Measurements from ENCODE around the gene LMNTD2.

The LMNTD2 gene

GRCh38 chr11:541433-541885 lies 19.1 kb downstream of the LMNTD2 start:
- H3K4me1 ChIP-seq (ENCODE audit: control insufficient read depth in 1 of 2, insufficient read depth in 2 of 2, low read length in 2 of 2): peaks cover 13% of the 10 kb centered on the region in 2 experiments
- no peak overlapping the region for H2BK12ac ChIP-seq (ENCODE audit: low read length)
- no peak overlapping the region for H3K4me3 ChIP-seq (ENCODE audit: low read depth, low read length)
- no peak overlapping the region for H4K12ac ChIP-seq (ENCODE audit: low read depth, low read length)
- peaks cover 6% of the 10 kb centered on the region for H3K79me1 ChIP-seq (ENCODE audit: low read length)
- H3K9me3 ChIP-seq (ENCODE audit: insufficient read depth, low read depth, low read length): peaks cover 3% of the 10 kb centered on the region
- H3K27ac ChIP-seq (ENCODE audit: low read depth, low read length): no peak overlapping the region
- WGBS (ENCODE audit: extremely low coverage, insufficient coverage, insufficient read length): no CpG with 5 or more reads among the region's 20 CpGs
- no peak overlapping the region for H2BK5ac ChIP-seq (ENCODE audit: low read depth, low read length, poor library complexity)
- H3K36me3 ChIP-seq (ENCODE audit: control insufficient read depth in 1 of 2, insufficient read depth in 2 of 2, low read length in 2 of 2): no peaks in the 10 kb centered on the region
- no peak overlapping the region for H3K18ac ChIP-seq (ENCODE audit: low read length)
- no peak overlapping the region for H3K4ac ChIP-seq (ENCODE audit: low read depth, low read length)
- H3K14ac ChIP-seq (ENCODE audit: low read length): no peak overlapping the region
- peaks cover 12% of the 10 kb centered on the region for H3K27me3 ChIP-seq (ENCODE audit: insufficient read depth, low read length)
- H4K91ac ChIP-seq (ENCODE audit: low read depth, low read length): no peak overlapping the region
- H4K8ac ChIP-seq (ENCODE audit: low read depth, low read length): no peak overlapping the region
- H3K23ac ChIP-seq (ENCODE audit: low read length): no peak overlapping the region
- no peak overlapping the region for H2BK120ac ChIP-seq (ENCODE audit: insufficient read depth, low read length, poor library complexity)
- H2AFZ ChIP-seq (ENCODE audit: insufficient read depth, low read length, poor library complexity): no peak overlapping the region
- no peak for DNase-seq
- H3K9ac ChIP-seq (ENCODE audit: low read length): no peak overlapping the region
- H3K79me2 ChIP-seq (ENCODE audit: control insufficient read depth, insufficient read depth, low read length, poor library complexity): no peaks in the 10 kb centered on the region
- no peak overlapping the region for H2AK5ac ChIP-seq (ENCODE audit: low read length)
- H3K4me2 ChIP-seq (ENCODE audit: low read length): no peak overlapping the region

DNA sequence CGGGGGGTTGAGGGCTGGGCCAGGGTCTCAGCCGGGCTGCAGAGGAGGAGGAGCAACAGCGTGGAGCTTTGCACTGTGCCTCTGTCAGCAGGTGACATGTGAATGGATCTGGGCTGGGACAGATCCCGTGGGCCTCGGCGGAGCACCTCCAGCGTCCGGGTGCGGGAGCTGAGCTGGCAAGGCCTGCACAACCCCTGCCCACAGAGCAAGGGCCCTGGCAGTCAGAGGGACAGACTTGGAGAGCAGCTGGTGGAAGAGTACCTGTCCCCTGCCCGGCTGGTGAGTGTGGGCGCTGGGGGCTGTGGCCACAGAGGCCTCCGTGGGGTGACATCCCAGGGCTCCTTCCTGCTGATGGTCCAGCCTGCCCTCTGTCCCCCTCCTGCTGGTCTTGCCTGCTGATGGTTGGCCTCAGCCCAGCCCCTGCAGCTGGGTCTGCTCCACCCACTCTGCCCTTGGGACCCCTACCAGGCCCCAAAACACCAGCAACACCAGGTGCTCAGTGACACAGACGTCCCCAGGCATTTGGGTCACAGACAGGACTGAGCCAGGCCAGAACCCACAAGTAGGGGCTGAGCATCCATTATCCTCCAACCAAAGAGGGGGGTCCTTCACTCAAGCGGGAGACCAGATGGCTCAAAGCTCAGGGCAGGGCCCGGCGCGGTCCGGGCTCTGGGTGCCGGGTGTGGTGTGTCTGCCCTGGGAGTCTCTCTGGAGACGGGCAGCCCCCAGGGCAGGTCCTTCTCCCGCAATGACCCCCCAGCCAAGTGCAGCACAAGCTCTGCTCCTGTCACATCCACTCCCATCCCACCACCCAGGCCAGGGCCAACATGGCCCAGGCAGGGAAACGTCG lies 19.7 kb downstream of the LMNTD2 start:
- Histone ChIP-seq H2AK5ac (ENCODE audit: low read length) (no peak overlapping the region), H2BK120ac (ENCODE audit: insufficient read depth, low read length, poor library complexity) (no peak overlapping the region), H3K14ac (ENCODE audit: low read length) (no peak overlapping the region), H3K79me1 (ENCODE audit: low read length) (peaks cover 9% of the 10 kb centered on the region), H3K27me3 (ENCODE audit: insufficient read depth, low read length) (peaks cover 12% of the 10 kb centered on the region), H2BK12ac (ENCODE audit: low read length) (no peak overlapping the region), H4K91ac (ENCODE audit: low read depth, low read length) (no peak overlapping the region), H2AFZ (ENCODE audit: insufficient read depth, low read length, poor library complexity) (no peak overlapping the region), H3K4me1 (ENCODE audit: control insufficient read depth in 1 of 2, insufficient read depth in 2 of 2, low read length in 2 of 2) (peaks cover 16% of the 10 kb centered on the region in 2 experiments), H4K8ac (ENCODE audit: low read depth, low read length) (no peak overlapping the region), H4K12ac (ENCODE audit: low read depth, low read length) (no peak overlapping the region), H3K27ac (ENCODE audit: low read depth, low read length) (no peak overlapping the region), H3K4ac (ENCODE audit: low read depth, low read length) (no peak overlapping the region), H3K23ac (ENCODE audit: low read length) (no peak overlapping the region), H3K9me3 (ENCODE audit: insufficient read depth, low read depth, low read length) (peaks cover 3% of the 10 kb centered on the region), H3K79me2 (ENCODE audit: control insufficient read depth, insufficient read depth, low read length, poor library complexity) (no peaks in the 10 kb centered on the region), H3K4me2 (ENCODE audit: low read length) (no peak overlapping the region), H2BK5ac (ENCODE audit: low read depth, low read length, poor library complexity) (no peak overlapping the region), H3K18ac (ENCODE audit: low read length) (no peak overlapping the region), H3K9ac (ENCODE audit: low read length) (no peak overlapping the region), H3K4me3 (ENCODE audit: low read depth, low read length) (no peak overlapping the region), H3K36me3 (ENCODE audit: control insufficient read depth in 1 of 2, insufficient read depth in 2 of 2, low read length in 2 of 2) (no peaks in the 10 kb centered on the region)
- DNase-seq: no peak
- no CpG with 5 or more reads among the region's 23 CpGs for WGBS (ENCODE audit: extremely low coverage, insufficient coverage, insufficient read length)

DNA sequence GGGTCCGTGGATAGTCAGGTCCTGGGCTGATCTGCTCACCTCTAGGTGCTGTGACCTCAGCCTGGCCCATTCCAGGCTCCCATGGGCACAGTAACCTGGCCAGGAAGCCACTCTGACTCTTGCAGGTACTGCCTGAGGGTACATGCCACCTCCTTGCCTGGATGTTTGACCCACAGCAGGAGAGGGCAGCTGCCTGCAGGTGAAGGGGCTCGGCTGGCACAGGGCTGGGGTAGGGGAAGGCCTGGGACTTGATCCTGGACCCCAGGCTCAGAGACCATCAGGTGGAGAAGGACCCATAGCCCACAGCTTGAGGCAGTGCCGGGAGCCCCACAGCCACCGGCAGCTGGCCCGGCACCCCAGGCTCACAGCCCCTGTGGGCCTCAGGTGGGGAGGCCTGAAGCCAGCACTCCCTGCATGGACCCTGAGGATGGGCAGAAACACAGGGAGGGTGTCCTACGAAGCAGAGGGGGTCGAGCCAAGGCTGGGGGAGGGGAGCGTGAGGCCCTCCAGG lies 20.5 kb downstream of the LMNTD2 start:
- no peaks in the 10 kb centered on the region for H3K79me2 ChIP-seq (ENCODE audit: control insufficient read depth, insufficient read depth, low read length, poor library complexity)
- no peak overlapping the region for H3K27ac ChIP-seq (ENCODE audit: low read depth, low read length)
- no peak overlapping the region for H3K4me2 ChIP-seq (ENCODE audit: low read length)
- no peak overlapping the region for H4K8ac ChIP-seq (ENCODE audit: low read depth, low read length)
- no peak overlapping the region for H2BK12ac ChIP-seq (ENCODE audit: low read length)
- peaks cover 16% of the 10 kb centered on the region in 2 experiments for H3K4me1 ChIP-seq (ENCODE audit: control insufficient read depth in 1 of 2, insufficient read depth in 2 of 2, low read length in 2 of 2)
- H3K9ac ChIP-seq (ENCODE audit: low read length): no peak overlapping the region
- H3K27me3 ChIP-seq (ENCODE audit: insufficient read depth, low read length): peaks cover 12% of the 10 kb centered on the region
- H2AFZ ChIP-seq (ENCODE audit: insufficient read depth, low read length, poor library complexity): no peak overlapping the region
- no peaks in the 10 kb centered on the region for H3K36me3 ChIP-seq (ENCODE audit: control insufficient read depth in 1 of 2, insufficient read depth in 2 of 2, low read length in 2 of 2)
- peaks cover 11% of the 10 kb centered on the region for H3K79me1 ChIP-seq (ENCODE audit: low read length)
- H2BK120ac ChIP-seq (ENCODE audit: insufficient read depth, low read length, poor library complexity): no peak overlapping the region
- H3K14ac ChIP-seq (ENCODE audit: low read length): no peak overlapping the region
- H3K23ac ChIP-seq (ENCODE audit: low read length): no peak overlapping the region
- no peak overlapping the region for H2BK5ac ChIP-seq (ENCODE audit: low read depth, low read length, poor library complexity)
- peaks cover 3% of the 10 kb centered on the region for H3K9me3 ChIP-seq (ENCODE audit: insufficient read depth, low read depth, low read length)
- no peak overlapping the region for H4K91ac ChIP-seq (ENCODE audit: low read depth, low read length)
- DNase-seq: no peak
- H3K18ac ChIP-seq (ENCODE audit: low read length): no peak overlapping the region
- no CpG with 5 or more reads among the region's 8 CpGs for WGBS (ENCODE audit: extremely low coverage, insufficient coverage, insufficient read length)
- no peak overlapping the region for H3K4ac ChIP-seq (ENCODE audit: low read depth, low read length)
- no peak overlapping the region for H2AK5ac ChIP-seq (ENCODE audit: low read length)
- no peak overlapping the region for H3K4me3 ChIP-seq (ENCODE audit: low read depth, low read length)
- no peak overlapping the region for H4K12ac ChIP-seq (ENCODE audit: low read depth, low read length)

DNA sequence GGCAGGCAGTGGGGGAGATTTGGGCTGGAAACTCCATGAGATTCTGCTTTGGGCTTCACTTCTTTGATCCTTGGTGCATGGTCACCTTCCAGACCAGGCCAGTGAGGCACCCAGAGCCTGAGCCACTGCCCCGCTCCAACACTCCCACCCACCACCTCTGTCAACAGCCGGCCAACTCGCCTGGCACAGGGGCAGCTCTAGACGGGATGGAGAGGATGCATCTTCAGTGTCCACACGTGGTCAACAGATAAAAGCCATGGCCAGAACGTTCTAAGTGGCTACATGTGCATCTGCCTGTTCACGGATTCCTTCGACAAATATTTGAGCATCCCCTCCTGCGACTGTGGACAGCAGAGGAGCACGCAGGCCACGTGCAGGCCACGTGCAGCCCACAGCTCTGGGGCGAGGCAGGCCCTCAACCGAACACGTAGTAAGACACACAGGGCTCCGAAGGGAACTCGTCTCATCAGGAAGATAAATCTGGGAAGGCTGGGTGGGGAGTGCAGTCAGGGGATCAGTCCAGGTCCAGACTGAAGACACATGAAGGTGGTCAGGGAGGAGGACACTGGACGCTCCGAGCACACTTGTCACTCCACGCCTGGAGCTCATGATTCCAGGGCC lies 22.0 kb downstream of the LMNTD2 start:
- H2AFZ ChIP-seq (ENCODE audit: insufficient read depth, low read length, poor library complexity): no peak overlapping the region
- WGBS (ENCODE audit: extremely low coverage, insufficient coverage, insufficient read length): no CpG with 5 or more reads among the region's 20 CpGs
- peaks cover 15% of the 10 kb centered on the region for H3K79me1 ChIP-seq (ENCODE audit: low read length)
- H3K4ac ChIP-seq (ENCODE audit: low read depth, low read length): no peak overlapping the region
- no peak overlapping the region for H2BK12ac ChIP-seq (ENCODE audit: low read length)
- H2BK5ac ChIP-seq (ENCODE audit: low read depth, low read length, poor library complexity): no peak overlapping the region
- no peak overlapping the region for H4K91ac ChIP-seq (ENCODE audit: low read depth, low read length)
- H3K79me2 ChIP-seq (ENCODE audit: control insufficient read depth, insufficient read depth, low read length, poor library complexity): peaks cover 6% of the 10 kb centered on the region
- H3K23ac ChIP-seq (ENCODE audit: low read length): no peak overlapping the region
- H3K14ac ChIP-seq (ENCODE audit: low read length): no peak overlapping the region
- H3K9me3 ChIP-seq (ENCODE audit: insufficient read depth, low read depth, low read length): peaks cover 3% of the 10 kb centered on the region
- H2BK120ac ChIP-seq (ENCODE audit: insufficient read depth, low read length, poor library complexity): no peak overlapping the region
- H3K4me1 ChIP-seq (ENCODE audit: control insufficient read depth in 1 of 2, insufficient read depth in 2 of 2, low read length in 2 of 2): peaks cover 21 to 23% of the 10 kb centered on the region in 2 experiments
- H4K8ac ChIP-seq (ENCODE audit: low read depth, low read length): no peak overlapping the region
- H3K27ac ChIP-seq (ENCODE audit: low read depth, low read length): no peak overlapping the region
- H3K27me3 ChIP-seq (ENCODE audit: insufficient read depth, low read length): peaks cover 12% of the 10 kb centered on the region
- H3K4me2 ChIP-seq (ENCODE audit: low read length): no peak overlapping the region
- H3K18ac ChIP-seq (ENCODE audit: low read length): no peak overlapping the region
- no peak for DNase-seq
- H3K4me3 ChIP-seq (ENCODE audit: low read depth, low read length): peak overlapping the region; percentile 55
- H3K36me3 ChIP-seq (ENCODE audit: control insufficient read depth in 1 of 2, insufficient read depth in 2 of 2, low read length in 2 of 2): peaks cover 5 to 8% of the 10 kb centered on the region in 2 experiments
- no peak overlapping the region for H4K12ac ChIP-seq (ENCODE audit: low read depth, low read length)
- no peak overlapping the region for H2AK5ac ChIP-seq (ENCODE audit: low read length)
- no peak overlapping the region for H3K9ac ChIP-seq (ENCODE audit: low read length)
